KG1 (cell line): ENCODE results near the gene METTL22.

ENCODE experiments used
- DNase-seq: peaks from one replicate; lab custom pipeline; 2025; lab: John Stamatoyannopoulos, UW

The METTL22 gene

GRCh38 chr16:8668113-8668512 lies 46.6 kb downstream of the METTL22 start:
- no peak for DNase-seq

DNA sequence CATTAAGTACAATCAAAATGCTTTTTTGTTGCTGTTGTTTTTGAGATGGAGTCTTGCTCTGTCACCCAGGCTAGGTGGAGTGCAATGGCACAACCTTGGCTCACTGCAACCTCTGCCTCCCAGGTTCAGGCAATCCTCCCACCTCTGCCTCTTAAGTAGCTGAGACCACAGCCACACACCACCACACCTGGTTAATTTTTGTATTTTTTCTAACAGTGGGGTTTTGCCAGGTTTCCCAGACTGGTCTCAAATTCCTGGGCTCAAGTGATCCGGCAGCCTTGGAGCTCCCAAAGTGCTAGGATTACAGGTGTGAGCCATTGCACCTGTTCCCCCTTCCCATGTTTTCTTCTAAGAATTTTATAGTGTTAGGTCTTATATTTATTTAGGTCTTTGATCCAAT lies 48.0 kb downstream of the METTL22 start:
- no peak for DNase-seq

GRCh38 chr16:8670014-8670560 lies 48.6 kb downstream of the METTL22 start:
- no peak for DNase-seq

DNA sequence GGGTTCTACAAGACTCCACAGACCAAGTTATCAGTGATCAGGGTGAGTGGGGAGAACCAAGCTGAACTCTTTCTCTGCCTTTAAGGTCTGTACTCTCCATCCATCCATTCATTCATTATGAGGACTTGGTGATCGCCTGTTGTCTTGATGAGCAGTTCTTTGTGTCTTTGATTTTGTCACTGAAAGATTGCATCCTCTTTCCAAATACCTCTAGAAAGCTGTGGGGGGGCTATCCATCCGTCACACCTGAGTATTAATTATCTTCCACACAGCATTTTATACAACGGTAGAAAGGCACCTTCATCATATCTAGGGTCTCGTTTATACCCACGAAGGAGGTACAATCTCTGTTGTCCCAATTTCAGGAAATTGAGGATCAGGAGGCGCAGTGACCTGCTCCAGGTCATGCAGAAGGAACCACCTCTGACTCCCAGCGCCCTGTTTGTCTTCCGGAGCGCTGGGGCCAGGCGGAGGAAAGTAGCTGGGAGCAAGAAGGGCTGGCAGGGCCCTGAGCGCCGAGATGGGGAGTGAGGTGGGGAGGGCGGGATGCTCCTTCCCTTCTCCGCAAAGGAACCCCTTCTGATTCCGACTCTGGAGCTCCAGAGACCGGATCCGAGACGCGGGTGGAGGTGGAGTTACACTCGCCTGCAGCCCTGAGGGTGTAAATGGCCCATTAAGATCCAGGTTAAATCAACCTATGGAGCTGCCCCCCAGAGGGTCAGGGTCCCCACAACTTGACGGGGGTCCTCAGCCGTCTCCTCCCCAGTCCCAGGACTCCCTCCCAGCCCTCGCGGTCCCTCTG lies 52.3 kb downstream of the METTL22 start:
- no peak for DNase-seq

- DNase-seq: peak; percentile 43
These were observed 53.0 kb downstream of the METTL22 start, which contains the start of gene ABAT for GRCh38 chr16:8674413-8675022. Gene ABAT, plus strand, starts transcription at chr16:8674617. Its CDS starts 61,123 bp downstream, at chr16:8735740.

DNA sequence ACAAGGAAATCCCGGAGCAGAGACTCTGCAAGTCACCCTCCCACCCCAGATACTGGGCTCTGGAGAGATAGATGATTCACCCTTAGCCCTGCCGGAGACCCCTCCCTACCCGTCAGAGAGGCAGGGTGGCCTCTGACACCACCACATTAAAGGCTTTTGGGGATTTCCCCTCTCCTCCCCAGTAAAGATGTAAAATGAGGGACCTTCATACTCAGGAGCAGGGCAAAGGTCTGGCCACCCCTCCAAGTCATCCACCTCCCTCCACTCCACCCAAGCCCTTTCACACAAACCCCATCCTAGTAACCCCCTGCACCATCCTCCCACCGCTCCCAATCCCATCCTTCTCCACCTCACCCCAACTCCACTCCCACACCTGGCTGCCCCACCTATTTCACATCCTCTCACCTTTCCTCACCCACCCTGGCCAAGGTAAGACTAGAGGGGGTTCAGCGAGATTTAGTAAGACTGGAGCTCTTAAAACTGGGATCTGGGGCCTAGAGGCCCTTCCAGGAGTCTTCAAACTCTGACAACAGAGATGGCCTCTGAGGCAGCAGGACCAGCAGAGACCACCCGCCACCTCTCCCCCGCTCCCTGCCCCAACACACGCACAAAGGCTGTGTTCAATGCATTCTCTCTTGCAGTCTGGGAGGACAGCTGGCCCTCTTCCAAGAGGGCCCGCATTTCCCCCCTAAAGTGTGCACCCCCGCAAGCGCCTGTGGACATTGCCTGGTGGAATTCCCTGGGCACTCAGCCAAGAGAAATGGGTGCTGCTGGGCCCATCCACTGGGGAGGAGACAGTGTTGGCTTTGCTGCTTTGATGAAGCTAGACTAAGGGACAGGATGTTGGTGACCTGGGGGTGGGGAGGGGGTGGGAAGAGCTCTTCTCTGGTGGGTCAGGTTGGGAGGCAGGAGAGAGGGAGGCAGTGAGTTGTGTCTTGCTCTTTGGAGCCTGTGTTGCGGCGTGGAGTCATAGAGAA lies 54.0 kb downstream of the METTL22 start:
- DNase-seq: no peak

DNA sequence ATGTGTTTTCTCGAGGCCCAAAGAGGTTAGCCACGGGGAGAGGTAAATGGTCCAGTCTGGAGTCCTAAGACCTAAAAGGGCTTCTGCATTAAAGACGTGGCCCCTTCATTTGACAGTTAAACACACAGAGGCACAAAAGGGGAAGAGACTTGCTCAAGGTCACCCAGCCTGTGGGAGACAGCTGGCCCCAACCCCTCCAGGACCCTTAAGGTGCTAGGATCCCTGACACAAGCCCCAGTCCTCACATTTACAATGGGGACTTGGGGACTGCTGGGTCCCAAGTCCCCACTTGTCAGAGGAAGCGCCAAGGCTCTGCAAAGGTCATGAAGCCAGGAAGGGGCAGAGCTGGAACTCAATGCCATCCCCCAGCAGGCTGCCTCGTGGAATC lies 54.7 kb downstream of the METTL22 start:
- DNase-seq: no peak

DNA sequence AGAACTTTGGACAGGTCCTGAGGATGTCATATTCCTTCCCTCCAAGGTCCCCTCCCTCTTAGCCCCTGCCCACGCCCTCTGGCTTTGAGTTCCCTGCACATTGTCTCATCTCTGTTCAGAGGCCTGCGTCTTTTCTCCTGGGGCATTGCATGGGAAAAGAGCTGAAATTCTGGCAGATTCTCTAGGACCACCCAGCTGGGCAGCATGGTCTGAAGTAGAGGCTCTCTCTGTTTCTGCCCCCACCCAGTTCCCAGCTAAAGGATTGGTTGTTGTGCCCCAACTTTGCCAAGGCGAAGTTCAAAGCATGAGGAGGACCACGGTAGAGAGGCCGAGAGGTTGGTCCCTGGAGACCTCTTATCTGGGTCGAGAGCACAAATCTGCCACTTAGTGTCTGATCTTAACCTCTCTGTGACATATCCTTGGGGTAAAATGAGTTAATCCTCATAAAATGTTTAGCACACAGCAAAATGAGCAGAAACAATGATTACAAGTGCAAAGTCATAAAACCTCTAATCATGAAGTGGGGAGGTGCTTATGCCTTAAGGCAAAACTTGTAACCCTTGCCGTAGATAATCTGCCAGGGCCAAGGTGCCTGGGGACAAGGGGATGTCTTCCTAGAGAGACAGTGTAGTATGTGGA lies 55.4 kb downstream of the METTL22 start:
- DNase-seq: no peak

GRCh38 chr16:8677481-8677880 lies 56.0 kb downstream of the METTL22 start:
- DNase-seq: no peak

GRCh38 chr16:8678068-8678927 lies 56.8 kb downstream of the METTL22 start:
- no peak for DNase-seq

DNA sequence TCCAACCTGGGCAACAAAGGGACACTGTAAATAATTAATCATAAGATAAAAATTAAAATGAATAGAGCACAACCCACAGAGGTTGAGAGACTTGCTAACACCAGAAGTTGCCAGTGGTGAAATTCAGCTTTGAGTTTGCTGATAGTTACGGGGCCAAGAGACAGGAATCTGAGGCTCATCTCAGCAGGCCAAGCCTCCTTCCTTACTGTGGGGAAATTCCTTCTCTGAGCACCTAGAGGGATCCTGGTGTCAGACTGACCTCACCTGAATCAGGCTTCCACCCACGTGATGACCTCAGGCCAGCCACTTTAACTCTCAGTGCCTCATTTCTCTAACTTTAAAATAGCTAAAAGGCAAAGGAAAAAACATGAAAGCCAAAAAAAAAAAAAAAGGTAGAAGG lies 57.7 kb downstream of the METTL22 start:
- no peak for DNase-seq

DNA sequence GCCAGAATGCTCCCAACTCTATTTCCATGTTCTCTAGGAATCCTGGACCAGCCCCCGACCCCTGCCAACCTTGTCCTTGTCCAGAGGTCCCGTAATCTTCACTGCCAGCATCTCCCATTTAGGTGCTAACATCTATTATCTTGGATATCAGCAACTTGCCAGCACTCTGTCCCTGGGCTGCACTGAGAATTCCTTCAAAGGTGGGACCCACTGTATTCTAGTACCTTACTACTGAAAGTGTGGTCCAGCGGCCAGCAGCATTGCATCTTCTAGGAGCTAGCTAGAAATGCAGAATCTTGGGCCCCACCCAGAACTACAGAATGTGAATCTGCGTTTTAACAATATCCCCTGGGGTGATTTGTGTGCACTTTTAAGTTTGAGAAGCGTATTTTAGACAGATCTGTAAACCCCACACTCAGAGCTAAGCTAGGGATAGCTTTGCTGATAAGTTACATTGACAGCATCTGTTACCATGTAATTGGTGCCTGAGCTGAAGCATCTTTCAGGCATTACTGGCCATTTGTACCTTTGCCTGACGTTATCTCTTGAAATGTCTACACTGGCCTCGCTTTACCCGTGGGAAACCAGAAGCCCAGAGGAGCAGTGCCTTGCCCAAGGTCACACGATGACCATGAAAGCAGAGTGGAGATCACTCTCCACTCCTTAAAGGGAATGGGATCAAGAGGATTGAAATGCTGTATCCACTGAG lies 61.2 kb downstream of the METTL22 start:
- DNase-seq: no peak

GRCh38 chr16:8683640-8684039 lies 62.1 kb downstream of the METTL22 start:
- no peak for DNase-seq

GRCh38 chr16:8685617-8686016 lies 64.1 kb downstream of the METTL22 start:
- no peak for DNase-seq

DNA sequence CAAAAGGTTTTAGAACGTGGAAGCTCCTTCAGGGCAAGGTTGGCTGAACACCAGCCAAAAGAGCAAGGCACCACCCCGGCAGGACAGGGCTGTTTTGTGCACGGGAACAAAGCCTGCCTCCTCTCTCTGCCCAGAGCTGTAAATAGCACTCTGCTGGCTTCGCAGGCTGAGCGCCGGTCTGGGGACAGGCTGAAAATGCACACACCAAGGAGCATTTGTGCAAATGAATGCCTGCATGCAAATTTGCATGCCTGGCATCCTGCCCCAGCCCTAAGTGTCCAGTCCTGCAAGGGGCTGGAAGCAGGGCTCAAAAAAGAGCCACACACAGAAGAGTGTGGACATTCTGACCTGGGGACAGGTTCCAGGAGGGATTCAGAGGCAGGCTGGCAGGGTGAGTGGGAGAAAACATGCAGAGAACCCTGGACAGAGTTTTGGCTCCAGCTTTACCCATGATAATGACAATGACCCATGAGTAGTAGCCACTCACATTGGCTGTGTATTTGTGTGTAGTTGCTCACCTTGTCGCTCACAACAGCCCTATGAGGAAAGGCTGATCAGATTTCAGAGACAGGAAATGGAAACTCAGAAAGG lies 64.6 kb downstream of the METTL22 start:
- DNase-seq: no peak

GRCh38 chr16:8686879-8687278 lies 65.4 kb downstream of the METTL22 start:
- no peak for DNase-seq

DNA sequence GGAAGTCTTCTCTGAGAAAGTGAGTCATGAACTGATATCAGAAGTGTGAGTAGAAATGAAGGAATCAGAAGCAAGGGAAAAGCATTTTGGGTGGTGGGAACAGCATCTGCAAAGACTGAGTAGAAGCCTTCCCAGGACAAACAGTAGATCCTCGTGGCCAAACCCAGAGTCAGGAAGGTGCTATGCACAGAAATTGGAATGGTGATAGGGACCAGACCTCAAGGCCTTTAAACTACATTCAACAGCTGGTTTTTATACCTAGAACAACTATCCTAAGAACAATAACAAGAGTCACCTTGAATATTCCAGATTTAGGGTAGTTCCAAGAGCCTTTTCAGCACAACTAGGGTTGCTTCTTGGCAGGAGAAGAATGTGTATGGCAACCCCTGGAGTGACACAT lies 68.2 kb downstream of the METTL22 start:
- DNase-seq: no peak

GRCh38 chr16:8691728-8692127 lies 70.2 kb downstream of the METTL22 start:
- no peak for DNase-seq
